Tibial nerve (tissue), 4 donors: Measurements from ENCODE around the gene URI1. TPM values are rescaled to one million over a fixed set of nuclear protein-coding genes. Genes with fewer than 3 reads are reported as not detected.

Source experiments
- DNase-seq, 2 donors: peaks; one replicate each; pipeline ENCODE4 v3.0.0-alpha.2; 2019; ENCODE audit warnings: low spot score in 2 of 2
- H3K27ac ChIP-seq, 4 donors: fragments of 200-600 bp; sonication (generic) in 3 of 4; one replicate each; pipeline ENCODE4 v1.5.1; 2017 to 2019; ENCODE audit warnings: mild to moderate bottlenecking in 1 of 4
- H3K27me3 ChIP-seq, 2 donors: fragments of 200-600 bp; sonication (generic) in 1 of 2; one replicate each; pipeline versions ENCODE4 v1.5.1 to v1.6.0; 2017 to 2019
- H3K36me3 ChIP-seq, 3 donors: fragments of 200-600 bp; sonication (generic); one replicate each; pipeline ENCODE4 v1.5.1; 2018 to 2019
- H3K4me1 ChIP-seq, 4 donors: fragments of 200-600 bp; sonication (generic) in 3 of 4; one replicate each; pipeline ENCODE4 v1.5.1; 2017 to 2019
- H3K4me3 ChIP-seq, 4 donors: fragments of 200-600 bp; sonication (generic) in 3 of 4; one replicate each; pipeline ENCODE4 v1.5.1; 2017 to 2019; ENCODE audit warnings: mild to moderate bottlenecking in 1 of 4, moderate library complexity in 1 of 4
- H3K9me3 ChIP-seq, 4 donors: fragments of 200-600 bp; sonication (generic) in 3 of 4; one replicate each; pipeline ENCODE4 v1.5.1; 2017 to 2019
- CTCF ChIP-seq, 5 experiments: fragments of 200-600 bp in 3 of 5; fragments of 450-650 bp in 2 of 5; sonication (generic) in 3 of 5; IDR thresholded peaks; one replicate each; pipeline ENCODE4 v1.5.1; 2016 to 2019; ENCODE audit warnings: antibody characterized with exemption in 5 of 5, mild to moderate bottlenecking in 3 of 5, moderate library complexity in 2 of 5
- EP300 ChIP-seq, 2 donors: sonication (generic); formaldehyde crosslinking; IDR thresholded peaks; one replicate each; pipeline ENCODE4 v1.6.1; 2017; ENCODE audit warnings: antibody characterized with exemption in 2 of 2, mild to moderate bottlenecking in 1 of 2
- POLR2A ChIP-seq, 2 donors: fragments of 450-650 bp; IDR thresholded peaks; one replicate each; pipeline ENCODE4 v1.6.1; 2017; ENCODE audit warnings: antibody characterized with exemption in 2 of 2, mild to moderate bottlenecking in 2 of 2, moderate library complexity in 2 of 2
- WGBS, 2 donors: methylation state at CpG; one replicate each; pipeline ENCODE4 v1.1.5; 2018; 5-methylcytosine and 5-hydroxymethylcytosine counted together
- total RNA-seq, 4 donors: library from RNA; depleted of rRNA; stranded (reverse); fragments of >200 nt; gene quantifications; one replicate each; pipeline ENCODE4 v1.1.0, GENCODE V29; 2016

The URI1 gene
- total RNA-seq, 4 donors from 2014 or later, result 43.8 to 67.8 (median 59.1) TPM

- 40 to 54% methylated on average over 13 of the region's 13 CpGs for WGBS, 2 donors
- Histone ChIP-seq H3K4me1 (peaks cover 0 to 14% (median 0%) of the 10 kb centered on the region in 4 donors), H3K27me3 (no peaks in the 10 kb centered on the region), H3K36me3 (no peaks in the 10 kb centered on the region), H3K4me3 (no peak overlapping the region), H3K9me3 (no peaks in the 10 kb centered on the region), H3K27ac (peak overlapping the region in 3 of 4 donors; percentile 38 to 80 (median 71))
- TF ChIP-seq POLR2A (IDR thresholded peaks at IDR 0.05) (no peak), CTCF (IDR thresholded peaks at IDR 0.05) (no peak), EP300 (IDR thresholded peaks at IDR 0.05) (no peak)
- no peak for DNase-seq
Measured at GRCh38 chr19:30049846-30050667, 108.0 kb downstream of the URI1 start.

GRCh38 chr19:30052122-30053075, 110.4 kb downstream of the URI1 start:
- Histone ChIP-seq H3K36me3 (no peaks in the 10 kb centered on the region), H3K27ac (no peak overlapping the region), H3K27me3 (no peaks in the 10 kb centered on the region), H3K4me3 (no peak overlapping the region), H3K9me3 (no peaks in the 10 kb centered on the region), H3K4me1 (peaks cover 0 to 11% (median 0%) of the 10 kb centered on the region in 4 donors)
- WGBS, 2 donors, result 91 to 93% methylated on average over 18 of the region's 18 CpGs
- DNase-seq, result no peak
- TF ChIP-seq EP300 (IDR thresholded peaks at IDR 0.05) (no peak), POLR2A (IDR thresholded peaks at IDR 0.05) (no peak), CTCF (IDR thresholded peaks at IDR 0.05) (no peak)

GRCh38 chr19:30053558-30053957, 111.5 kb downstream of the URI1 start:
- 86 to 91% methylated on average over 18 of the region's 18 CpGs for WGBS, 2 donors
- Histone ChIP-seq H3K27me3 (no peaks in the 10 kb centered on the region), H3K4me3 (no peak overlapping the region), H3K36me3 (no peaks in the 10 kb centered on the region), H3K27ac (no peak overlapping the region), H3K9me3 (no peaks in the 10 kb centered on the region), H3K4me1 (peaks cover 0 to 6% (median 0%) of the 10 kb centered on the region in 4 donors)
- no peak for DNase-seq
- no peak for TF ChIP-seq CTCF (IDR thresholded peaks at IDR 0.05)
- no peak for TF ChIP-seq POLR2A (IDR thresholded peaks at IDR 0.05)
- TF ChIP-seq EP300 (IDR thresholded peaks at IDR 0.05), result no peak

GRCh38 chr19:30054210-30054609, 112.2 kb downstream of the URI1 start:
- no peak overlapping the region for H3K27ac ChIP-seq
- DNase-seq, result no peak
- no peaks in the 10 kb centered on the region for H3K36me3 ChIP-seq
- peaks cover 0 to 5% (median 0%) of the 10 kb centered on the region in 4 donors for H3K4me1 ChIP-seq
- H3K9me3 ChIP-seq, result no peaks in the 10 kb centered on the region
- 83 to 87% methylated on average over 2 of the region's 2 CpGs for WGBS, 2 donors
- no peak overlapping the region for H3K4me3 ChIP-seq
- TF ChIP-seq CTCF (IDR thresholded peaks at IDR 0.05) (no peak), POLR2A (IDR thresholded peaks at IDR 0.05) (no peak), EP300 (IDR thresholded peaks at IDR 0.05) (no peak)
- no peaks in the 10 kb centered on the region for H3K27me3 ChIP-seq
